Thymus (tissue), 11 donors: Measurements from ENCODE around the gene PLXND1. TPM values are rescaled to one million over a fixed set of nuclear protein-coding genes. Genes with fewer than 3 reads are reported as not detected.

Source experiments
- DNase-seq, 9 donors: peaks; one replicate each; pipeline ENCODE4 v3.0.0-alpha.2; 2013; ENCODE audit warnings: low spot score in 9 of 9, low read depth in 6 of 9, missing footprints in 1 of 9
- H3K27ac ChIP-seq, 2 donors: one replicate each; pipeline ENCODE4 v1.5.1; 2013; ENCODE audit warnings: control low read depth in 1 of 2, low read depth in 1 of 2, low read length in 1 of 2, mild to moderate bottlenecking in 1 of 2, moderate library complexity in 1 of 2
- H3K27me3 ChIP-seq, 2 donors: one replicate each; pipeline ENCODE4 v1.5.1; 2013; ENCODE audit warnings: low read length in 1 of 2; ENCODE audit not compliant: control insufficient read depth in 2 of 2, insufficient read depth in 1 of 2
- H3K36me3 ChIP-seq, 2 donors: one replicate each; pipeline ENCODE4 v1.5.1; 2013; ENCODE audit warnings: low read length in 1 of 2, mild to moderate bottlenecking in 1 of 2, moderate library complexity in 1 of 2; ENCODE audit not compliant: control insufficient read depth in 2 of 2, insufficient read depth in 2 of 2
- H3K4me1 ChIP-seq, 2 donors: one replicate each; pipeline ENCODE4 v1.5.1; 2013; ENCODE audit warnings: low read length in 2 of 2; ENCODE audit not compliant: control insufficient read depth in 2 of 2, insufficient read depth in 2 of 2
- H3K4me3 ChIP-seq, 2 donors: one replicate each; pipeline ENCODE4 v1.5.1; 2013; ENCODE audit warnings: low read length in 2 of 2, control low read depth in 1 of 2, mild to moderate bottlenecking in 1 of 2
- H3K9me3 ChIP-seq, 2 donors: one replicate each; pipeline ENCODE4 v1.5.1; 2013; ENCODE audit warnings: low read length in 1 of 2, mild to moderate bottlenecking in 1 of 2; ENCODE audit not compliant: control insufficient read depth in 2 of 2, insufficient read depth in 1 of 2
- WGBS: extraction: QIAGEN DNeasy Blood & Tissue Kit; methylation state at CpG from one replicate; pipeline ENCODE4 v1.1.7; 2013; 5-methylcytosine and 5-hydroxymethylcytosine counted together
- polyA plus RNA-seq: library from polyadenylated mRNA; stranded (reverse); fragments of 200-250 nt; gene quantifications from one replicate; pipeline ENCODE4 v1.2.3, GENCODE V29; 2013
- total RNA-seq: library from RNA; stranded (reverse); fragments of 120-200 nt; gene quantifications from one replicate; pipeline ENCODE4 v1.2.4, GENCODE V29; 2013
- donor health status: healthy.

The PLXND1 gene
- total and polyA plus RNA-seq, 2 donors, result 31.2 to 106 TPM

GRCh38 chr3:129632056-129632455 is 25.6 kb upstream of the PLXND1 start:
- Histone ChIP-seq H3K27me3 (peaks cover 0 to 11% of the 10 kb centered on the region in 2 donors), H3K36me3 (no peaks in the 10 kb centered on the region), H3K27ac (no peak overlapping the region), H3K4me1 (peaks cover 0 to 12% of the 10 kb centered on the region in 2 donors), H3K4me3 (no peak overlapping the region), H3K9me3 (no peaks in the 10 kb centered on the region)
- WGBS, result 96% methylated on average over 9 of the region's 9 CpGs
- DNase-seq, result no peak

GRCh38 chr3:129629011-129629410 is 22.5 kb upstream of the PLXND1 start:
- peaks cover 6 to 37% of the 10 kb centered on the region in 2 donors for H3K4me1 ChIP-seq

DNA sequence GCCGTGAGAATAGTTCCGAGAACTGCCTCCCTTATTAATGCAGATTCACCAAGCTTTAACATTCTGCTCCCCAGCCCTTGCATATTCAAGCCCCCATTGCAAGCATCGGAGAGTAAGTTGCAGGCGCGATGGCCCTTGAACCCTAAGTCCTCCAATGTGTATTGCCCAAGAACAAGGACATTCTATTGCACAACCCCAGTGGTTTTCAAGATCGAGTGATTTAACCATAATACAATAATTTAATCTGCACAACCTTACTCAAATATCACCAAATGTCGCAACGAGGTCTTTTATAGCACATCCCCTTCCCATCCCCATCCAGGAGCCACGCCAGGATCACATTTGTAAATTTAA is 21.7 kb upstream of the PLXND1 start:
- peaks cover 0 to 14% of the 10 kb centered on the region in 2 donors for H3K27me3 ChIP-seq
- peaks cover 6 to 40% of the 10 kb centered on the region in 2 donors for H3K4me1 ChIP-seq
- no peaks in the 10 kb centered on the region for H3K36me3 ChIP-seq
- peak overlapping the region; percentile 52 to 65 for H3K4me3 ChIP-seq
- no peaks in the 10 kb centered on the region for H3K9me3 ChIP-seq
- 22% methylated on average over 9 of the region's 9 CpGs for WGBS
- H3K27ac ChIP-seq, result no peak overlapping the region
- no peak for DNase-seq

More at GRCh38 chr3:129629011-129629410, 22.5 kb upstream of the PLXND1 start:
- Histone ChIP-seq H3K36me3 (no peaks in the 10 kb centered on the region), H3K4me3 (no peak overlapping the region), H3K27ac (no peak overlapping the region), H3K27me3 (peaks cover 0 to 14% of the 10 kb centered on the region in 2 donors), H3K9me3 (no peaks in the 10 kb centered on the region)
- no peak for DNase-seq
- 84% methylated on average over 6 of the region's 6 CpGs for WGBS

GRCh38 chr3:129627350-129628168 is 21.1 kb upstream of the PLXND1 start:
- Histone ChIP-seq H3K27me3 (peaks cover 0 to 14% of the 10 kb centered on the region in 2 donors), H3K4me1 (peaks cover 6 to 40% of the 10 kb centered on the region in 2 donors), H3K36me3 (no peaks in the 10 kb centered on the region), H3K27ac (peak overlapping the region; percentile 44 to 56), H3K4me3 (peak overlapping the region; percentile 52 to 65), H3K9me3 (no peaks in the 10 kb centered on the region)
- peak; percentile 49 to 88 (median 67) for DNase-seq
- WGBS, result 1% methylated on average over 38 of the region's 38 CpGs

- peak in 5 of 9 donors; percentile 40 to 76 (median 63) for DNase-seq
- peak overlapping the region; percentile 52 to 65 for H3K4me3 ChIP-seq
- peaks cover 0 to 14% of the 10 kb centered on the region in 2 donors for H3K27me3 ChIP-seq
Observed at GRCh38 chr3:129626744-129627349, 20.4 kb upstream of the PLXND1 start.

DNA sequence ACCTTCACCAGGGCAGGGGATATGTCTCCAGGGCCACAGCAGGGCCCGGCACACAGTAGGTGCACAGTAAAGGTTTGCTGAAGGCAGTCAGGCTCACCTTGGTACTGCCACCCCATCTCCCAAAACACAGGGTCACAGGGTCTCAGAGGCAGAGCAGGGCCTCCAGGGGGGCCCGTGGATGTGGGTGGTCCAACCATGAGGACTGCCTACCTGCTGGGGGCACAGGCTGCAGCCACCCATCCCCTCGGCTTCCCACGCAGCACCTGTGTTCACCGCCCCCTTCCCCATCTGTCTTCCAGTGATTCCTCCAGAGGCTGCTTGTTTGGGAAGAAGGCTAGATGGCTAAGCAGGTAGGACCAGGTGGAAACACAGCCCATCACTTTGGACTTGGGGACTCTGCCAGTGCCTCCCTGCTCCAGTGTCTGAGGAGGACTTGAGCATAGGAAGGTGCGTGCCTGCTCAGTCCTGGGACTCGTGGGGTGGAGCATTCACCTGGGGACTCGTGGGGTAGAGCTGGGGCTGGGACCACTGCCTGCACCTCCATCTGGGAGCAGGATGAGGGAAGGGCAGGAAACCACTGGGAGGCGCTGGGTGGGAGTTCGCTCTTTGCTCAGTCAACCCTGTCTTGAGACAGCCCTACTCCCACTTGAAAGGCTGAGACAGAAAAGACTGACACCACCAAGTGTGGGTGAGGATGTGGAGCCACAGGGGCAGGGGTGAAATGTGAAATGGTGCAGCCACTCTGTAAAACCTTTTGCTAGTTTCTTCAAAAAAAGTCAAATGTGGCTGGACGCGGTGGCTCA is 18.8 kb upstream of the PLXND1 start:
- H3K4me1 ChIP-seq, result peaks cover 6 to 44% of the 10 kb centered on the region in 2 donors
- no peaks in the 10 kb centered on the region for H3K9me3 ChIP-seq
- no peak for DNase-seq
- no peaks in the 10 kb centered on the region for H3K36me3 ChIP-seq
- H3K27ac ChIP-seq, result no peak overlapping the region
- WGBS, result 89% methylated on average over 12 of the region's 12 CpGs
- H3K27me3 ChIP-seq, result peaks cover 0 to 14% of the 10 kb centered on the region in 2 donors
- H3K4me3 ChIP-seq, result no peak overlapping the region

More at GRCh38 chr3:129626744-129627349, 20.4 kb upstream of the PLXND1 start:
- H3K36me3 ChIP-seq, result no peaks in the 10 kb centered on the region
- H3K27ac ChIP-seq, result peak overlapping the region; percentile 33 to 44
- H3K4me1 ChIP-seq, result peaks cover 6 to 44% of the 10 kb centered on the region in 2 donors
- WGBS, result under 1% methylated on average over 49 of the region's 49 CpGs
- no peaks in the 10 kb centered on the region for H3K9me3 ChIP-seq

GRCh38 chr3:129624347-129625071 is 18.0 kb upstream of the PLXND1 start:
- no peak for DNase-seq
- Histone ChIP-seq H3K27ac (no peak overlapping the region), H3K9me3 (no peaks in the 10 kb centered on the region), H3K36me3 (no peaks in the 10 kb centered on the region), H3K27me3 (peaks cover 0 to 14% of the 10 kb centered on the region in 2 donors), H3K4me3 (no peak overlapping the region), H3K4me1 (peaks cover 6 to 46% of the 10 kb centered on the region in 2 donors)
- WGBS, result 93% methylated on average over 11 of the region's 11 CpGs

GRCh38 chr3:129623447-129624118 is 17.1 kb upstream of the PLXND1 start:
- H3K27ac ChIP-seq, result peak overlapping the region in 1 of 2 donors; percentile 12
- WGBS, result 88% methylated on average over 17 of the region's 17 CpGs
- H3K4me1 ChIP-seq, result peaks cover 8 to 56% of the 10 kb centered on the region in 2 donors
- H3K27me3 ChIP-seq, result peaks cover 0 to 12% of the 10 kb centered on the region in 2 donors
- no peaks in the 10 kb centered on the region for H3K36me3 ChIP-seq
- no peak for DNase-seq
- no peak overlapping the region for H3K4me3 ChIP-seq
- H3K9me3 ChIP-seq, result no peaks in the 10 kb centered on the region
